HG02973 (cell line): Measurements from ENCODE around the gene TMEM192.
"Not testable (repeated sequence)": the region's sequence is repeated elsewhere in the genome, so short reads cannot be mapped to it uniquely, and the experiment has no call there.

Experiments
- ATAC-seq: cut with Tn5 transposase; IDR thresholded peaks from one replicate; pipeline ENCODE4 v1.9.1; 2021; ENCODE audit warnings: moderate library complexity; ENCODE audit not compliant: unreplicated experiment

TMEM192 gene

GRCh38 chr4:165094873-165095272 is 17.8 kb downstream of the TMEM192 start:
- no peak for ATAC-seq

- not testable (repeated sequence) for ATAC-seq
Observed at GRCh38 chr4:165092187-165092586, 20.5 kb downstream of the TMEM192 start.

GRCh38 chr4:165088366-165088765 is 24.3 kb downstream of the TMEM192 start:
- ATAC-seq: no peak

GRCh38 chr4:165085946-165086345 is 26.7 kb downstream of the TMEM192 start:
- no peak for ATAC-seq

GRCh38 chr4:165084787-165085186 is 27.9 kb downstream of the TMEM192 start:
- not testable (repeated sequence) for ATAC-seq

DNA sequence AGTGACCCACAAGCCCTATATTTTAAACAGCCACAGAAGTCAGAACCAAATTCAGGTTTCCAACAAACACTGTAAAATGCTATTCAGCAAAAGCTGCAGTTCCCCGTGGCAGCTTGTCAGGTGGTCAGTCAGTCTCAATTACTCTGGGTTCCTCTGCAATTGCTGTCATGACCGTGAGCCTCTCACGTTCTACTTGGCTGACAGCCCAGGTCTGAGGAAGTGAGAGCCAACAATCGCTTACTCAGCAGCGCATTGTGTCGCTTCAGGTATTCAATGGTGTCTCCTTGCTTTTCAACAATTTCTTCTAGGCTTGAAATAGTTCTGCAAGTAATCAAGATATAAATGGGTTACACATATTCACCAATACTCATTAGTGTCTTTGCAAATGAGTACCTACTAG is 33.2 kb downstream of the TMEM192 start:
- no peak for ATAC-seq

- ATAC-seq: no peak
Observed at GRCh38 chr4:165077034-165077578, 35.6 kb downstream of the TMEM192 start.

GRCh38 chr4:165073346-165073745 is 39.3 kb downstream of the TMEM192 start:
- ATAC-seq: not testable (repeated sequence)

- no peak for ATAC-seq
Observed at GRCh38 chr4:165070560-165070959, 42.1 kb downstream of the TMEM192 start.

GRCh38 chr4:165060938-165061337 is 51.7 kb downstream of the TMEM192 start:
- no peak for ATAC-seq

DNA sequence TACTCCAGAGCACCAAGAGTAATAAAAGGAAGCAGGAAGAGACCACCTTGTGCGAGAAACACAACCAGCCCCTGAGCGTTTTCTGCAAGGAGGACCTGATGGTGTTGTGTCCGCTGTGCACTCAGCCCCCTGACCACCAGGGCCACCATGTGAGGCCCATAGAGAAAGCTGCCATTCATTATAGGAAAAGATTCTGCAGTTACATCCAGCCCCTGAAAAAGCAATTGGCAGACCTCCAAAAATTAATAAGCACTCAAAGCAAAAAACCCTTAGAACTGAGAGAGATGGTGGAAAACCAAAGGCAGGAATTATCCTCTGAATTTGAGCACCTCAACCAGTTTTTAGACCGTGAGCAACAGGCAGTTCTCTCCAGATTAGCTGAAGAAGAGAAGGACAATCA is 53.3 kb downstream of the TMEM192 start:
- no peak for ATAC-seq

DNA sequence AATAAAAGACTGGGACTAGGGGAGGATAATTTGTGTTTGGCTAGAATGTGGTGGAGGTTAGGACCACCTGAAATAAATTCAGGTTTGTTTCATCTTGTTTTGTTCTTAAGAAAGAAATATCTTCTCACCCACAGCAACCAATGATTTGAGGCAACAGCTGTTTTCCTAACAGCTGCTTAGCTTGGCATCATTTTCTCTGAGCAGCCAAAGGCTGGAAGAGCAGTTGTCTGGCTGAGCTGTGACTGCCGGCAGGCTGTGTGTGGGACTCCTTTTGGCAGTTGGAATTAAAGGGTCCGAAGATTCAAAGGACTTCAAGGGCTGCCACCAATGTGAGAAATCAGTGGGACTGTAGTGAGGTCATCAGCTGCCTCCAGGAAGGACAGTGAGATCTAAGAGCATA is 54.0 kb downstream of the TMEM192 start:
- no peak for ATAC-seq

DNA sequence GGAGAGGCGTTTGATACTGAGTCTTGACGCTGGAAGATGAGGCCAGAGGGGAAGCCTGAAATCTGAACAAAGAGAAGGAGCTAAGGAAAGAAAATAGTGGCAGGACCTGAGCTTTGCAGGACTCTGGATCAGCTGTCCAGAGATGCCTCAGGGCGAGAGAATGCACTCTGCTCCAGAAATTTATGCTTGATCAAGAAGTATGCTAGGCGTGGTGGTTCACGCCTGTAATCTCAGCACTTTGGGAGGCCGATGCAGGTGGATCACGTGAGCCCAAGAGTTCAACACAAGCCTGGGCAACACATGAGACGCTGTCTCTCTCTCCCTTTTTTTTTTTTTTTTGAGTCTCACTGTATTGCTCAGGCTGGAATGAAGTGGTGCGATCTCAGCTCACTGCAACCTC is 57.1 kb downstream of the TMEM192 start:
- ATAC-seq: no peak

GRCh38 chr4:165053645-165054044 is 59.0 kb downstream of the TMEM192 start, which contains the start of gene TRIM75:
Gene TRIM75 (plus strand): TSS chr4:165053866. CDS start chr4:165059148, 5,282 bp downstream.
- no peak for ATAC-seq

DNA sequence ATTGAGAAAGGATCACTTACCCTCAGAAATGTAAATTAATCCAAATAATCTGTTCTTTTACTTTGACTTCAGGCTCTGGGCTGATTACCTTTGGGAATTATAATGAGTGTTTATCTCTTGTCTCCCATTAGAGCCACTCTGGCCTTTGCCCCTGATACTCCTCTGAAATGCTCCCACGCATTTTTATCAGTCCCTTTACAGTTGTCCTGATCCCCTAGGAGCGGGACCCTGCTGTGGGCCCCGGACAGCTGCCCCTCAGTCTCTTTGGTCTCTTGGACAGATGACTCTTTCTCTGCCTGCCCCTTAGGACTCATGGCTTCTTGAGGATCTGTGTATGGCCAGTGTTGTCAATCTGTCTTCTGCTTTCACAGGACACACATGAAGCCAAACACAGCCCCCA is 60.0 kb downstream of the TMEM192 start:
- ATAC-seq: no peak

DNA sequence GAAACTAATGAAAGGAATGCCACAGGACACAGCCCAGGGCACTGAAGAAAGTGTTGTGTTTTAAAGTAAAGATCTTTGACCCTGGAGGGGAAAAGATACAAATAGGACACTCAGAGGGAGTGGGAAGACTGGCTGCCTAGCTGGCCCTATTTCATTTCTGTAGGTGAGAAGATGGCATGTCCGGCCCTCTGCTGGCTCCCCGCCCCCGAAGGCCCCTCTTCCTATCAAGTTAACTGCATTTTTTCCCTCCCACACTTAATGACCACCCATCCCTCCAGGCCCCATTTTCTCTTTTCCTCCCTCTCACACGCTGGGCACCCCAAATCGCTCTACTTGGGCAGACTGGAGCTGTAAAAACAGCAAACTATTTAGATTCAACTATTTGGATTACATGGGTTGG is 64.5 kb downstream of the TMEM192 start:
- ATAC-seq: no peak

DNA sequence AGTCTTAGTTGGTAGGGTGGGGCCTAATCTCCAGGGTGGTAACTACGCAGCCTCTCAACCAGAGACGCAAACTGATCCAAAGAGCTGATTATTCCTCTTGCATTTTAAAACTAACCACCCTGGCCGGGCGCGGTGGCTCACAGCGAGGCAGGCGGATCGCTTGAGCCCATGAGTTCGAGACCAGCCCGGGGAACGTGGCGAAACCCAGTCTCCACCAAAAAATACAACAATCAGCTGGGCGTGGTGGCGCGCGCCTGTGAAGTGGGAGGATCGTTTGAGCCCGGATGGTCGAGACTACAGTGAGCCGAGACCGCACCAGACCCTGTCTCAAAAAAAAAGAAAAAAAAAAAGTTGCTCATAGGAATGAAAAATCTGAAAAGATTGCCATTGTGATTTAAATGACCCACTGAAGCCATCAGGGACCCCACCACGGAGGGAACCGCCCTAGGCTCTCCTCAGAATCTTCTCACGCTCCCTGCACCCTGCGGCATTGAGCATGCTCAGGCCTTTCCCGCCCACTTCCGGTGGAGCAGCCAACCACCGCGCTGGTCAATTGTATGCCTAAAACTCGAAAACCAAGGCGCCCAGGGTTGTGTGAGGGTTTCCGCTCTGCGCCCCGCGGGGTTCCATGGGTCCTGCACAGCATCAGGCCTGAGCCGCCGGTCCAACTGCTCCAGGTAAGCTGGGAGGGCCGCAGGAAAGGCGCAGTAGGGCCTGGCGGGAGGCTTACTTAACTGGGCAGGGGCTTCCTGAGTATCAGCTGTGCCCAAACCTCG is 81.0 kb downstream of the TMEM192 start, which contains the start of gene TRIM60:
TRIM60 (plus strand) TSS at position 564 of the 776 bp plus-strand sequence. CDS start 8,074 bp downstream, outside the sequence.
- no peak for ATAC-seq

DNA sequence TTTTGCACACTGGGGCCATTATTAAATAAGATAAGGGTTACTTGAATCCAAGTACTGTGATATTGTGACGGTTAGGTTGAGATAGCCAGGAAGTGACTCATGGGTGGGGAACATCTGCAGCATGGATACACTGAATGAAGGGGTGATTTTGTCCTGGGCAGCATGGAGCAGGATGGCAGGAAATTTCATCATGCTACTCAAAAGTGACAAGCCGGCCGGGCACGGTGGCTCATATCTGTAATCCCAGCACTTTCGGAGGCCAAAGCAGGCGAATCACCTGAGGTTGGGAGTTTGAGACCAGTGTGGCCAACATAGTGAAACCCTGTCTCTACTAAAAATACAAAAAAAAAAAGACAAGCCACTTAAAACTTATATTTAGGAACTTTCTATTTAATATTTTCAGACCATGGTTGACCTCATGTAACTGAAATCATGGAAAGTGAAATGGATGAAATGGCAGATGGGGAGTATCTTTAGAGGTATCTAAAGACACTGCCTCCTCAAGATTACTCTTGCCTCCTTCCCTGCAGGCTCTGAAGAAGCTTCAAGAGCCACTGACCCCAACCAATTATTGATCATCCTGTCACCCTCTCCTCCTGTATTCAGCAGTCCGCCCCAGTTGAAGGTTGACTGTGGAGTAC is 84.8 kb downstream of the TMEM192 start:
- ATAC-seq: no peak

DNA sequence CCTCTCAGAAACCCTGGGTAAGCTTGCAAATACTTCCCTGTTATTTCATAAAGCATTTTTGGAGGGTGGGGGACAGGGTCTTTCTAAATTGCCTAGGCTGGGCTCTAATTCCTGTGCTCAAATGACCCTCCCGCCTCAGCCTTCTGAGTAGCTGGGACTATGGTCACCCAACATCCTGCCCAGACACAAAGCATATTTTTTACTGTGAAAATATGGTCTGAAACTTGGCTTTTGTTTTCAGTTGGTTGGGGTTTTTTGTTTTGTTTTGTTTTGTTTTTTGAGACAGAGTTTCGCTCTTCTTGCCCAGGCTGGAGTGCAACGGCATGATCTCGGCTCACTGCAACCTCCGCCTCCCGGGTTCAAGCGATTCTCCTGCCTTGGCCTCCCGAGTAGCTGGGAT is 86.9 kb downstream of the TMEM192 start:
- ATAC-seq: not testable (repeated sequence)
